Left ventricle myocardium inferior (tissue), 1 donor: ENCODE measurements around the gene GPHB5. TPM values are rescaled to one million over a fixed set of nuclear protein-coding genes. Genes with fewer than 3 reads are reported as not detected.

Source experiments
- DNase-seq: peaks from one replicate; pipeline ENCODE4 v3.0.0-alpha.2; 2020
- H3K27ac ChIP-seq: fragments of 200-600 bp; replicated peaks from 2 replicates; pipeline ENCODE4 v1.8.0; 2021
- H3K27me3 ChIP-seq: fragments of 200-600 bp; 2 replicates; pipeline ENCODE4 v1.8.0; 2021; ENCODE audit warnings: low read depth
- H3K36me3 ChIP-seq: fragments of 200-600 bp; 2 replicates; pipeline ENCODE4 v1.8.0; 2021
- H3K4me1 ChIP-seq: fragments of 200-600 bp; 2 replicates; pipeline ENCODE4 v1.8.0; 2021
- H3K4me3 ChIP-seq: fragments of 200-600 bp; 2 replicates; pipeline ENCODE4 v1.8.0; 2021; ENCODE audit warnings: mild to moderate bottlenecking, moderate library complexity
- H3K9me3 ChIP-seq: fragments of 200-600 bp; replicated peaks from 2 replicates; pipeline ENCODE4 v1.8.0; 2021
- intact Hi-C: fragments of 100-400 bp; cut with micrococcal nuclease; formaldehyde crosslinking; loops from one replicate; pipeline ENCODE4 v1.11.0; 2022
- total RNA-seq: library from RNA; stranded (reverse); fragmentation: NEBNext Ultra II Directional; extraction: Animal tissue kit (Norgen Biotek cat#: 25700); gene quantifications from one replicate; pipeline ENCODE4 v1.2.1, GENCODE V29; 2021
- TF ChIP-seq, protein P1 (sequence below): fragments of 200-600 bp; IDR thresholded peaks from 2 replicates; pipeline ENCODE4 v1.8.0; 2021; ENCODE audit warnings: antibody characterized with exemption, mild to moderate bottlenecking, borderline replicate concordance
- donor health status: DM: no; HTN: yes; CAD: no; lungs with severe emphysema.

GPHB5 gene
- total RNA-seq, 1 donor from 2014 or later = not detected

GRCh38 chr14:63276016-63276415, 42.7 kb downstream of the GPHB5 start:
- Histone ChIP-seq H3K36me3 (peaks cover 10% of the 10 kb centered on the region), H3K9me3 (no peaks in the 10 kb centered on the region), H3K27ac (peak overlapping the region; percentile 60), H3K4me1 (peaks cover 29% of the 10 kb centered on the region), H3K27me3 (no peaks in the 10 kb centered on the region), H3K4me3 (no peak overlapping the region)
- no peak for DNase-seq
- intact Hi-C loops = loop anchor here (2.0 to 10.0 kb wide), 2 partner anchors 101 to 1101 kb away; no protein-coding TSS in a partner anchor
- TF ChIP-seq, protein P1, sequence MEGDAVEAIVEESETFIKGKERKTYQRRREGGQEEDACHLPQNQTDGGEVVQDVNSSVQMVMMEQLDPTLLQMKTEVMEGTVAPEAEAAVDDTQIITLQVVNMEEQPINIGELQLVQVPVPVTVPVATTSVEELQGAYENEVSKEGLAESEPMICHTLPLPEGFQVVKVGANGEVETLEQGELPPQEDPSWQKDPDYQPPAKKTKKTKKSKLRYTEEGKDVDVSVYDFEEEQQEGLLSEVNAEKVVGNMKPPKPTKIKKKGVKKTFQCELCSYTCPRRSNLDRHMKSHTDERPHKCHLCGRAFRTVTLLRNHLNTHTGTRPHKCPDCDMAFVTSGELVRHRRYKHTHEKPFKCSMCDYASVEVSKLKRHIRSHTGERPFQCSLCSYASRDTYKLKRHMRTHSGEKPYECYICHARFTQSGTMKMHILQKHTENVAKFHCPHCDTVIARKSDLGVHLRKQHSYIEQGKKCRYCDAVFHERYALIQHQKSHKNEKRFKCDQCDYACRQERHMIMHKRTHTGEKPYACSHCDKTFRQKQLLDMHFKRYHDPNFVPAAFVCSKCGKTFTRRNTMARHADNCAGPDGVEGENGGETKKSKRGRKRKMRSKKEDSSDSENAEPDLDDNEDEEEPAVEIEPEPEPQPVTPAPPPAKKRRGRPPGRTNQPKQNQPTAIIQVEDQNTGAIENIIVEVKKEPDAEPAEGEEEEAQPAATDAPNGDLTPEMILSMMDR = no peak

GRCh38 chr14:63275611-63276010, 43.1 kb downstream of the GPHB5 start:
- H3K27me3 ChIP-seq = no peaks in the 10 kb centered on the region
- peak overlapping the region; percentile 60 for H3K27ac ChIP-seq
- H3K4me1 ChIP-seq = peaks cover 29% of the 10 kb centered on the region
- H3K4me3 ChIP-seq = no peak overlapping the region
- TF ChIP-seq, protein P1 = no peak
- H3K36me3 ChIP-seq = peaks cover 7% of the 10 kb centered on the region
- intact Hi-C loops = loop anchor here (2.0 to 10.0 kb wide), 2 partner anchors 101 to 1101 kb away; no protein-coding TSS in a partner anchor
- DNase-seq = no peak
- H3K9me3 ChIP-seq = no peaks in the 10 kb centered on the region

DNA sequence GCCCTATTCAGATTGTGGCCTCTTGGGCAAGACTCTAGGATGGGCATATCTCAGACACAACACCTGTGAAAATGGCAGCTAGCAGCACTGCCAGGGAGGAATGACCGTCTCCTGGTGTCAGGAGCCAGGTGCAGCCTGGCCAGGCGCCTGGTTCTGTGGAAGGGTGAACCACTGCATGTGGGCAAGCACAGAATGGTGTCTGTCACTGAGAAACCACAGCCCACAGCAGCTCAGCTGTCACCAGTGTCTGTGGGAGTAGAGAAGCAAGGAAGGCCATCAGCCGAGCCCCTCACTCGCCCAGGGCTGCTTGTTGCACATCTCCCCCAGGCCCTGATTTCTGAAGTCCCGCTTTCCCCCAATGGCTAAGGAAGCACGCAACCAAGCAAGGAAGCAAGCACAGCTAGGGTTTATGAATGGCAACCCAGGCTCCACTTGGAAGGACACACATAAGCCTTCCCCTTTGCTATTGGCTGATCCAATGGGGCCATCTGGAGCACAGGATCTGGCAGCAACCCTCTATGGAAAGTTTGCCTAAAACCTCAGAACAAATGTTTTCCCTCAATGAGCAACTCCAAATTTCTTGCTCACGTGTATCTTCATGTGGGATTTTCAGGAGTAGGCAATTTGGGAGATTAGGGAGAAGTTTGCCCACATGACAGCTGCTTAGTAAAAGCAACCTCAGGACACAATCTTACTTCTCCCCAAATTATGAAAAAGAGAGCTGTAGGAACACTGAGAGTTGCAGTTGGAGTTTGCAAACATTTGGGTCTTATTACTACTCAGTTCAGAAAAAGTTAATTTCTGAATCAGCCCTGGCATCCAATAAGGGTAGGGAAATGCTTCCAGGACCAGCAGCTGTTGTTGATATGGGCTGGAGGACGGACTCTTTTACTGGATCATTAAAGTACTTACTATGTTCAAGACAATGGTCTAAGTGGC, 44.7 kb downstream of the GPHB5 start:
- intact Hi-C loops = loop anchor here (10.0 kb wide), 1 partner anchor 1099 kb away; no protein-coding TSS in a partner anchor
- peak overlapping the region; percentile 60 for H3K27ac ChIP-seq
- peak; percentile 28 for DNase-seq
- H3K9me3 ChIP-seq = no peaks in the 10 kb centered on the region
- peaks cover 29% of the 10 kb centered on the region for H3K4me1 ChIP-seq
- H3K36me3 ChIP-seq = peaks cover 7% of the 10 kb centered on the region
- no peaks in the 10 kb centered on the region for H3K27me3 ChIP-seq
- H3K4me3 ChIP-seq = no peak overlapping the region
- TF ChIP-seq, protein P1 = no peak

DNA sequence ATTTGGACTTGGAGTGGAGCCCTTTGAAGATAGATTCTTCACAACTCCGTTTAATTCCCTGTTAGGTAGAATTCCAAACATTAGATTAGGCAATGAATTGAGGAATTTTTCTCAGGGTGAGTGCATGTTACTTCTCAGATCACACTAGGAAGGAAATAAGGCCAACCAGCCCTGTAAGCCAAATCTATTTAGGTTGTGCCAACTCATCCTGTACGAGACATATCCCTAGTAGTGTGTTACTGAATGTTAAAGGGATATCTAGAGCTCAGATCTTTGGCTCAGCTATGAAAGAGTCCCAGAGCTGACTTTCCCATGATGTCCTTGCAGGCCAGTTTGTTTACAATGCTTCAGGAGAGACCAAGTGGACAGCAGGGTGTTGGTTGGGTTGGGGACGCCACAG, 45.6 kb downstream of the GPHB5 start:
- intact Hi-C loops = loop anchor here (10.0 kb wide), 1 partner anchor 1098 kb away; no protein-coding TSS in a partner anchor
- Histone ChIP-seq H3K4me1 (peaks cover 29% of the 10 kb centered on the region), H3K9me3 (no peaks in the 10 kb centered on the region), H3K27ac (peak overlapping the region; percentile 60), H3K27me3 (no peaks in the 10 kb centered on the region), H3K36me3 (peaks cover 7% of the 10 kb centered on the region), H3K4me3 (no peak overlapping the region)
- TF ChIP-seq, protein P1 = no peak
- no peak for DNase-seq

DNA sequence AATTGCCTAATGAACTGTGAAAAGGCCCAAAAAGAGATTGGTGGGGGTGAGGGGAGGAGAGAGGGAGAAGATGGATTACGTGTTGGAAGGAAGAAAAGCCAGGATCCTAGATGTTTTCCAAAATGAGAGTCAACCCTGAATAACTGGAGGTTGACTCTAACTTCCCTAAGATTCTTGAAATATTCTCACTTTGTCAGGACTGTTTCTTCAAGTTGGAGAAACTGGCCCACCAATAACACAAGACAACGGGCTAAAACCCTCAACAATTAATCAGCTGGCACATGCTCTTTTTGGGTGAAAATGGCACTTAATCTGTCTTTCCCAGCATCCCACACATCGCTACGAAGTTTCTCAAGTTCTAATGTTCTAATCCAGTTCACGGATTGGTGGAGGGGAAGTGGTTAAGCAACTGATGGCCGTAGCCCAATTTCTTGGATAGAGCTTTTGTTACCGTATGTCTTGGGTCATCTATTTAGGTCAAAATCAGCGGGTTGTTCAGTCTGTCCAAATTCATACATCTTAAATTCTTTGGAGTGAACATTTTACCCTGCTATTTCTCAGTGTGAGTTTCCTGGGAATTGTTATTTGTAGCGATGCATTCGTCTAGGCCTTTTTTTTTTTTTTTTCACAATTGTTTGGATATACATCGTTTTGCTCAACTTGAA, 49.0 kb downstream of the GPHB5 start:
- Histone ChIP-seq H3K4me1 (peaks cover 20% of the 10 kb centered on the region), H3K36me3 (peaks cover 7% of the 10 kb centered on the region), H3K27ac (no peak overlapping the region), H3K9me3 (peaks cover 9% of the 10 kb centered on the region), H3K4me3 (no peak overlapping the region), H3K27me3 (no peaks in the 10 kb centered on the region)
- no peak for DNase-seq
- TF ChIP-seq, protein P1 = no peak
- intact Hi-C loops = loop anchor here (10.0 kb wide), 1 partner anchor 1095 kb away; no protein-coding TSS in a partner anchor
